Loucy (cell line): ENCODE data around the gene ZDHHC22.
A peak's percentile ranks its signal among the peaks of the same experiment; 100 is the strongest.

ENCODE experiments used
- H2AFZ ChIP-seq: fragments of 200-600 bp; sonication (generic); 2 replicates; pipeline ENCODE4 v1.6.0; 2016; ENCODE audit warnings: antibody characterized with exemption, mild to moderate bottlenecking, low read length, moderate library complexity
- H3F3A ChIP-seq: fragments of 200-600 bp; 2 replicates; pipeline ENCODE4 v1.6.0; 2016; ENCODE audit warnings: antibody characterized with exemption, low read depth, mild to moderate bottlenecking
- H3K27me3 ChIP-seq: fragments of 200-600 bp; sonication (generic); 2 replicates; pipeline ENCODE4 v1.6.1; 2014; ENCODE audit warnings: low read length, mild to moderate bottlenecking; ENCODE audit not compliant: insufficient read depth, poor library complexity, severe bottlenecking
- H3K36me3 ChIP-seq: fragments of 200-600 bp; sonication (generic); 2 replicates; pipeline ENCODE4 v1.6.1; 2016; ENCODE audit warnings: low read length; ENCODE audit not compliant: insufficient read depth
- H3K4me1 ChIP-seq: fragments of 200-600 bp; sonication (generic); 2 replicates; pipeline ENCODE4 v1.5.1; 2014; ENCODE audit warnings: low read length, mild to moderate bottlenecking; ENCODE audit not compliant: insufficient read depth, poor library complexity, severe bottlenecking
- H3K4me2 ChIP-seq: fragments of 200-600 bp; sonication (generic); 2 replicates; pipeline ENCODE4 v1.6.0; 2014; ENCODE audit warnings: antibody characterized with exemption, low read length, low read depth, mild to moderate bottlenecking; ENCODE audit not compliant: poor library complexity, severe bottlenecking
- H3K4me3 ChIP-seq: fragments of 200-600 bp; sonication (generic); 2 replicates; pipeline ENCODE4 v1.5.1; 2014; ENCODE audit warnings: low read length, mild to moderate bottlenecking, mixed read lengths; ENCODE audit not compliant: poor library complexity, severe bottlenecking
- H3K79me2 ChIP-seq: fragments of 200-600 bp; sonication (generic); 2 replicates; pipeline ENCODE4 v1.6.1; 2014; ENCODE audit warnings: low read length; ENCODE audit not compliant: insufficient read depth
- H3K9ac ChIP-seq: fragments of 200-600 bp; sonication (generic); 2 replicates; pipeline ENCODE4 v1.6.0; 2014; ENCODE audit warnings: mild to moderate bottlenecking, low read depth, low read length, moderate library complexity; ENCODE audit not compliant: poor library complexity, severe bottlenecking
- H3K9me2 ChIP-seq: fragments of 200-600 bp; sonication (generic); replicated peaks from 2 replicates; pipeline ENCODE4 v1.6.1; 2016; ENCODE audit warnings: low read depth, low read length, mixed read lengths
- H3K9me3 ChIP-seq: fragments of 200-600 bp; sonication (generic); 2 replicates; pipeline ENCODE4 v1.6.1; 2014; ENCODE audit warnings: mild to moderate bottlenecking, antibody characterized with exemption, low read length, low read depth; ENCODE audit not compliant: insufficient read depth
- H4K20me1 ChIP-seq: fragments of 200-600 bp; sonication (generic); 2 replicates; pipeline ENCODE4 v1.6.0; 2014; ENCODE audit warnings: antibody characterized with exemption, low read length, mild to moderate bottlenecking; ENCODE audit not compliant: insufficient read depth, poor library complexity, severe bottlenecking
- EZH2phosphoT487 ChIP-seq: fragments of 200-600 bp; IDR thresholded peaks from 2 replicates; pipeline ENCODE4 v1.6.1; 2018; ENCODE audit warnings: antibody characterized with exemption, mild to moderate bottlenecking, moderate library complexity, borderline replicate concordance
- TF ChIP-seq, protein P1 (sequence below): fragments of 200-600 bp; sonication (generic); conservative IDR thresholded peaks from 2 replicates; pipeline ENCODE4 v1.5.1; 2014; ENCODE audit warnings: mild to moderate bottlenecking, antibody characterized with exemption, low read length

The ZDHHC22 gene

DNA sequence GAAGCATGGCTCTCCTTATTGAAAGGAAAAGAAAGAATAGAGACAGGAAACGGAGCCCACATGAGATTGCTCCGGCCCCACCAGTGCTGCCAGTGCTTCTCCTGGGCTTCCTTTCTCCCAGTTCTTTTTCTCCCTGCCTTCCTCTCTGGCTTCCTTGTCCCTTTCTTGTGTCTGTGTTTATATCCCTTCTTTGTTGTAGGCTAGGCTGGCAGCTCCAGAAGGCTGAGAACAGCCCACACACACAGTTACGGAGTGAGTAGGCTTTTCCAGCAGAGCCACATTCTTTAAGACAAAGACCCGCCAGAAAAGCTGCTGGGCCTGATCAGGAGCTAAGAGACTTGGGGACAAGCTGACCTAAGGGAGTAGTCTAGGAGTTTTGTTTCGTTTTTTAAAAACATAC is 30.6 kb downstream of the ZDHHC22 start:
- H2AFZ ChIP-seq = no peak overlapping the region
- no peaks in the 10 kb centered on the region for H3K27me3 ChIP-seq

DNA sequence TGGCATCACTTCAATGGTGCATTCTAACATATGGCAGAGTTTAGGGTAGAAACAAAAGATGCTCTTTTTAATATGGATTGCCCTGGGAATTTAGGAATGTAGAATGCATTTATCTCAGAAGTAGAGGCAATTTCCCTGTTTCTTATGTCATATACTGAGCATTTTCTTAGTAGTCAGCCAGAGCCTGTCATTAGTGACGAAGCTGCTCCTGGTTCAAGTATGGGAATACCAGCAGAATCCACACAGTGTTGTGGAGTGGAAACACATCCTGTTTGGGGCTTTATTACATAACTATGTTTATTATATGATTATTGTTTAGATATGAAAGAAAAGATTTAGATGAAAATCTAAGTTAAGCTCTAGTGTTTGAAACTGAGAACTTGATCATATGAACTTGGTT is 31.3 kb downstream of the ZDHHC22 start:
- no peak overlapping the region for H2AFZ ChIP-seq
- H3K27me3 ChIP-seq = no peaks in the 10 kb centered on the region
- no peak overlapping the region for H3K4me3 ChIP-seq
- peaks cover 36% of the 10 kb centered on the region; the same call in 1 of the 2 replicates for H3K36me3 ChIP-seq
- H3K4me1 ChIP-seq = no peaks in the 10 kb centered on the region
- H3K4me2 ChIP-seq = no peak overlapping the region
- no peaks in the 10 kb centered on the region for H4K20me1 ChIP-seq
- TF ChIP-seq, protein P1, sequence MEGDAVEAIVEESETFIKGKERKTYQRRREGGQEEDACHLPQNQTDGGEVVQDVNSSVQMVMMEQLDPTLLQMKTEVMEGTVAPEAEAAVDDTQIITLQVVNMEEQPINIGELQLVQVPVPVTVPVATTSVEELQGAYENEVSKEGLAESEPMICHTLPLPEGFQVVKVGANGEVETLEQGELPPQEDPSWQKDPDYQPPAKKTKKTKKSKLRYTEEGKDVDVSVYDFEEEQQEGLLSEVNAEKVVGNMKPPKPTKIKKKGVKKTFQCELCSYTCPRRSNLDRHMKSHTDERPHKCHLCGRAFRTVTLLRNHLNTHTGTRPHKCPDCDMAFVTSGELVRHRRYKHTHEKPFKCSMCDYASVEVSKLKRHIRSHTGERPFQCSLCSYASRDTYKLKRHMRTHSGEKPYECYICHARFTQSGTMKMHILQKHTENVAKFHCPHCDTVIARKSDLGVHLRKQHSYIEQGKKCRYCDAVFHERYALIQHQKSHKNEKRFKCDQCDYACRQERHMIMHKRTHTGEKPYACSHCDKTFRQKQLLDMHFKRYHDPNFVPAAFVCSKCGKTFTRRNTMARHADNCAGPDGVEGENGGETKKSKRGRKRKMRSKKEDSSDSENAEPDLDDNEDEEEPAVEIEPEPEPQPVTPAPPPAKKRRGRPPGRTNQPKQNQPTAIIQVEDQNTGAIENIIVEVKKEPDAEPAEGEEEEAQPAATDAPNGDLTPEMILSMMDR = no peak
- TF ChIP-seq EZH2phosphoT487 = no peak
- no peaks in the 10 kb centered on the region for H3F3A ChIP-seq
- no peaks in the 10 kb centered on the region for H3K79me2 ChIP-seq
- no peak overlapping the region for H3K9ac ChIP-seq
- no peaks in the 10 kb centered on the region for H3K9me2 ChIP-seq
- H3K9me3 ChIP-seq = no peaks in the 10 kb centered on the region

More for the DNA sequence above, 30.6 kb downstream of the ZDHHC22 start:
- H4K20me1 ChIP-seq = no peaks in the 10 kb centered on the region
- no peaks in the 10 kb centered on the region for H3K4me1 ChIP-seq
- TF ChIP-seq EZH2phosphoT487 = no peak
- TF ChIP-seq, protein P1 = no peak
- no peaks in the 10 kb centered on the region for H3K9me3 ChIP-seq
- no peaks in the 10 kb centered on the region for H3K79me2 ChIP-seq
- no peaks in the 10 kb centered on the region for H3K9me2 ChIP-seq
- H3F3A ChIP-seq = no peaks in the 10 kb centered on the region
- no peak overlapping the region for H3K4me2 ChIP-seq
- H3K36me3 ChIP-seq = peaks cover 36% of the 10 kb centered on the region; the same call in 1 of the 2 replicates
- no peak overlapping the region for H3K4me3 ChIP-seq
- H3K9ac ChIP-seq = no peak overlapping the region

DNA sequence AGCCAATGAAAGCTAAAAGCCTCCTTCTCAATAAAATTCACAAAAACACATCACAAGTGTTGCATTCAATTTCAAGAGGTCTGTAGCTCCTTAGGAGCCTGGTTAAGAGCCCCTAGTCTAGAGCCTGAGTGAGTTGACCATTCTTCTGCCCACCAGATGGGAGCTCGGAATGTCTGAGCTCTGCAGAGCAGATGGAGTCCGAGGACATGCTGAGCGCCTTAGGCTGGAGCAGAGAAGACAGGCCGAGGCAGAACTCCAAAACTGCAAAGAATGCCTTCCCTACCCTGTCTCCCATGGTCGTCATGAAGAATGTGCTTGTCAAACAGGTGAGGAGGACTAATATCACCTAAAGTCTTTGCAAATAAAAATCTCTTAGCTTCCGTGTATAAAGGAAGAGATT is 31.9 kb downstream of the ZDHHC22 start:
- Histone ChIP-seq H3K4me1 (no peaks in the 10 kb centered on the region), H4K20me1 (no peaks in the 10 kb centered on the region), H3K4me3 (no peak overlapping the region), H3K9me3 (no peaks in the 10 kb centered on the region), H3K9me2 (no peaks in the 10 kb centered on the region), H3F3A (no peaks in the 10 kb centered on the region), H3K79me2 (no peaks in the 10 kb centered on the region), H3K9ac (no peak overlapping the region), H3K4me2 (no peak overlapping the region), H3K36me3 (peaks cover 36% of the 10 kb centered on the region; the same call in 1 of the 2 replicates), H3K27me3 (no peaks in the 10 kb centered on the region), H2AFZ (no peak overlapping the region)
- TF ChIP-seq EZH2phosphoT487 = no peak

DNA sequence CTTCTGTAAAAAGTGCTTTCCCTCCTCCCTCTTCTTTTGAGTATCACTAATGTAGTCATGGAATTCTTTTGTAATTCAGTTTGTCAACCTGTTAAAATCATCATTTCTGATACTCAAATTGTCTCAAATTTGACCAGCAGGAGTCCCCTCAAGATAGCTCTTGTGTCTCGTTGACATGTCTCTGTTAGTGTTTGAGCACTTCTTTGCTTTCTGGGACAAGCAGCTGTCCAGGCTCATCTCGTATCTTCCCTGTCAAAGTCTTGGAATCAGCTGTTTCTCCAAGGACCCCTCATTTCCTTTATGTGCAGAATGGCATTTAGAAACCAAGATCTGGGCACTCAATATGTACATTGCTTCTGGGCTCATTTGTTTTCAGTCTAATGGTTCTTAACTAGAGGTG is 32.8 kb downstream of the ZDHHC22 start:
- no peaks in the 10 kb centered on the region for H3K9me2 ChIP-seq
- H2AFZ ChIP-seq = no peak overlapping the region
- no peak overlapping the region for H3K9ac ChIP-seq
- no peaks in the 10 kb centered on the region for H3F3A ChIP-seq
- H3K4me3 ChIP-seq = no peak overlapping the region
- no peaks in the 10 kb centered on the region for H3K79me2 ChIP-seq
- H3K36me3 ChIP-seq = peaks cover 27% of the 10 kb centered on the region; the same call in 1 of the 2 replicates
- TF ChIP-seq EZH2phosphoT487 = no peak
- TF ChIP-seq, protein P1 = peak; percentile 26; the same call in 1 of the 2 replicates
- no peaks in the 10 kb centered on the region for H3K27me3 ChIP-seq
- H3K4me1 ChIP-seq = no peaks in the 10 kb centered on the region
- no peaks in the 10 kb centered on the region for H3K9me3 ChIP-seq
- no peaks in the 10 kb centered on the region for H4K20me1 ChIP-seq
- no peak overlapping the region for H3K4me2 ChIP-seq
